Natural killer cell (primary cell): Measurements from ENCODE around the gene PDE4D. TPM values are rescaled to one million over a fixed set of nuclear protein-coding genes. Genes with fewer than 3 reads are reported as not detected.

Source experiments
- ATAC-seq, 3 donors: fragments of 150-1000 bp in 2 of 3; fragments of 200-7000 bp in 1 of 3; cut with Tn5 transposase; 1 replicate in 1 of 3; 2 replicates in 2 of 3; pipeline ENCODE4 v1.10.0; 2021; ENCODE audit warnings: mild to moderate bottlenecking in 2 of 3, moderate library complexity in 2 of 3
- DNase-seq, 2 donors: peaks; one replicate each; pipeline versions ENCODE4 v3.0.0 to v3.0.0-alpha.2; 2013 to 2021; ENCODE audit warnings: mixed read lengths in 1 of 2
- H3K27ac ChIP-seq: one replicate; pipeline ENCODE4 v1.5.1; 2013; ENCODE audit warnings: mild to moderate bottlenecking, low read length
- H3K27me3 ChIP-seq: one replicate; pipeline ENCODE4 v1.6.1; 2013; ENCODE audit warnings: low read length; ENCODE audit not compliant: control insufficient read depth, insufficient read depth
- H3K36me3 ChIP-seq: one replicate; pipeline ENCODE4 v1.6.1; 2013; ENCODE audit warnings: low read length; ENCODE audit not compliant: control insufficient read depth, insufficient read depth
- H3K4me1 ChIP-seq: one replicate; pipeline ENCODE4 v1.6.1; 2013; ENCODE audit warnings: low read length; ENCODE audit not compliant: control insufficient read depth, insufficient read depth
- H3K4me3 ChIP-seq: one replicate; pipeline ENCODE4 v1.5.1; 2013; ENCODE audit warnings: low read length
- H3K9me3 ChIP-seq: one replicate; pipeline ENCODE4 v1.6.1; 2013; ENCODE audit warnings: low read length; ENCODE audit not compliant: control insufficient read depth, insufficient read depth
- H3K27ac Mint-ChIP-seq, 2 donors: one replicate each; pipeline ENCODE4 v1.8.0; 2022; ENCODE audit warnings: mild to moderate bottlenecking in 2 of 2, mixed read lengths in 2 of 2, moderate library complexity in 1 of 2
- H3K27me3 Mint-ChIP-seq, 2 donors: one replicate each; pipeline ENCODE4 v1.8.0; 2022; ENCODE audit warnings: low read depth in 2 of 2, mixed read lengths in 2 of 2
- H3K36me3 Mint-ChIP-seq: one replicate; pipeline ENCODE4 v1.8.0; 2022; ENCODE audit warnings: mixed read lengths
- H3K4me1 Mint-ChIP-seq, 2 donors: one replicate each; pipeline ENCODE4 v1.8.0; 2022; ENCODE audit warnings: mixed read lengths in 2 of 2
- H3K4me3 Mint-ChIP-seq: one replicate; pipeline ENCODE4 v1.8.0; 2022; ENCODE audit warnings: mild to moderate bottlenecking, moderate library complexity, mixed read lengths
- H3K9me3 Mint-ChIP-seq, 2 donors: one replicate each; pipeline ENCODE4 v1.8.0; 2022; ENCODE audit warnings: mixed read lengths in 2 of 2
- WGBS: methylation state at CpG from one replicate; pipeline ENCODE4 v1.1.7; 2013; ENCODE audit warnings: missing lambda C conversion rate; ENCODE audit not compliant: insufficient coverage; 5-methylcytosine and 5-hydroxymethylcytosine counted together
- intact Hi-C: fragments of 100-400 bp; cut with micrococcal nuclease; formaldehyde crosslinking; loops from one replicate; pipeline ENCODE4 v1.14.2; 2022
- total RNA-seq, 4 donors: library from RNA; stranded (reverse); fragments of 120-200 nt in 1 of 4; gene quantifications; one replicate each; pipeline versions ENCODE4 v1.2.3 to v1.2.4, GENCODE V29; 2013 to 2022
- TF ChIP-seq, protein P1 (sequence below): fragments of 200-600 bp; IDR thresholded peaks from one replicate; pipeline ENCODE4 v1.8.0; 2022; ENCODE audit warnings: antibody characterized with exemption

Gene PDE4D
- total RNA-seq, 3 donors from 2014 or later (not counting 1 experiment from before 2014, with no cell fraction given) = 109 to 170 (median 116) TPM

DNA sequence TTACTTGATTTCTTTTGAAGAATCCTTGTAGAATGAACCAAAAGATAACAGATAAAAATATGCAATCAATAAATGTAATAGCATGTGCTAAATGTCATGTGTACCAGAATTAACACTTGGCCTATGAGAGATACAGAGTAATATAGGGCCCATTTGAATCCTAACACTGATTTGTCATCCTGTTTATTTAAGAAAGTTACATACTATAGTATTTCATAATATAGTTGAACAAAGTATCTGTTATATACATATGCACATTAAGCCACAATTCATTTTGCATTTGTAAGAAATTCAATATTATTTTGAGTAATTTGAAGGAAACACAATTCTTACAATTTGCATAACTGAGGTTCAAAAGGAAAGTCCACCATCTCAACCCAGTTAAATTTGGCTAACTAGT is 389.5 kb downstream of the PDE4D start:
- no peak overlapping the region for H3K4me3 Mint-ChIP-seq
- TF ChIP-seq, protein P1, sequence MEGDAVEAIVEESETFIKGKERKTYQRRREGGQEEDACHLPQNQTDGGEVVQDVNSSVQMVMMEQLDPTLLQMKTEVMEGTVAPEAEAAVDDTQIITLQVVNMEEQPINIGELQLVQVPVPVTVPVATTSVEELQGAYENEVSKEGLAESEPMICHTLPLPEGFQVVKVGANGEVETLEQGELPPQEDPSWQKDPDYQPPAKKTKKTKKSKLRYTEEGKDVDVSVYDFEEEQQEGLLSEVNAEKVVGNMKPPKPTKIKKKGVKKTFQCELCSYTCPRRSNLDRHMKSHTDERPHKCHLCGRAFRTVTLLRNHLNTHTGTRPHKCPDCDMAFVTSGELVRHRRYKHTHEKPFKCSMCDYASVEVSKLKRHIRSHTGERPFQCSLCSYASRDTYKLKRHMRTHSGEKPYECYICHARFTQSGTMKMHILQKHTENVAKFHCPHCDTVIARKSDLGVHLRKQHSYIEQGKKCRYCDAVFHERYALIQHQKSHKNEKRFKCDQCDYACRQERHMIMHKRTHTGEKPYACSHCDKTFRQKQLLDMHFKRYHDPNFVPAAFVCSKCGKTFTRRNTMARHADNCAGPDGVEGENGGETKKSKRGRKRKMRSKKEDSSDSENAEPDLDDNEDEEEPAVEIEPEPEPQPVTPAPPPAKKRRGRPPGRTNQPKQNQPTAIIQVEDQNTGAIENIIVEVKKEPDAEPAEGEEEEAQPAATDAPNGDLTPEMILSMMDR = no peak
- peaks cover 6 to 18% of the 10 kb centered on the region in 2 donors for H3K27me3 Mint-ChIP-seq
- H3K9me3 Mint-ChIP-seq = no peaks in the 10 kb centered on the region
- no peaks in the 10 kb centered on the region for H3K27me3 ChIP-seq
- H3K27ac Mint-ChIP-seq = no peak overlapping the region
- H3K4me3 ChIP-seq = no peak overlapping the region
- intact Hi-C loops = no loop called here
- no peaks in the 10 kb centered on the region for H3K36me3 ChIP-seq
- H3K4me1 Mint-ChIP-seq = no peaks in the 10 kb centered on the region
- DNase-seq (no peak), ATAC-seq (no peak)
- H3K9me3 ChIP-seq = no peaks in the 10 kb centered on the region
- no peaks in the 10 kb centered on the region for H3K4me1 ChIP-seq
- no peak overlapping the region for H3K27ac ChIP-seq
- H3K36me3 Mint-ChIP-seq = no peaks in the 10 kb centered on the region

DNA sequence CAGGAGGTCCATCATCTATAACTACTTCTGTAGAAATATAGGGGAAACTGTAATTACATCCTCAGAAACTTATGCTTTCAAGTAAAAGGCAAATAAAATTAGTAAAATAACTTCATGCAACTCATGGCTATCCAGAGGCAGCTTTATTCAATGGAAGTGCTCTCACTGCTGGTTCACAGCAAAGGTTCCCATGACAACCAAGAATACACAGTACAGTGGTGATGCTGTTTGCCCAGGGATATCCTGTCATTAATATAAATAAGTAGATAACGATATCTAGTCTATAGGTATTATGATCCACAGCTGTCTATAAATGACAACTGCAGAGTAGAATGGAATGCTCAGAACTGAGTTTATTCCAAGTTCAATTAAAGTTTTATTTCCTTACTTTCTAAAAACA is 390.3 kb downstream of the PDE4D start:
- no peak overlapping the region for H3K4me3 Mint-ChIP-seq
- intact Hi-C loops = no loop called here

DNA sequence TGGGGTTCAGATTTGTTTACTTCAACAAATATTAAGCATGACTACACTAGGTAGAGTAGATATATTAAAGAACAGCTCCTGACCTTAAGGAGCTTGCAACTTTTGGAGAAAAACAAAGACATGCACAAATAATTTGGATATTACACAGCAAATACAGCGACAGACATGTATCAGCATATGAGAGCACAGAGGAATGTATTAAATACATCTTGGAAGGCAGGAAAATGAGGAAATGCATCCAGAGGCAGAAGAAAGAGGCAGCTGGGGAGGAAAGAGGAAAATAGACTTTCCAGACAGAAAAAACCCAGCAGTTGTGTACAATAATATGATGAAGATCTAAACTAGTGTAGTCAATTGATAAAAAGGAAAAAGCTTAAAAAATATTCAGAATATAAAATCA is 392.2 kb downstream of the PDE4D start:
- Mint-ChIP-seq H3K27me3 (peaks cover 14 to 21% of the 10 kb centered on the region in 2 donors), H3K4me3 (no peak overlapping the region), H3K36me3 (no peaks in the 10 kb centered on the region), H3K27ac (no peak overlapping the region), H3K9me3 (no peaks in the 10 kb centered on the region), H3K4me1 (no peaks in the 10 kb centered on the region)
- TF ChIP-seq, protein P1 = no peak
- Histone ChIP-seq H3K27me3 (no peaks in the 10 kb centered on the region), H3K4me1 (no peaks in the 10 kb centered on the region), H3K9me3 (no peaks in the 10 kb centered on the region), H3K4me3 (no peak overlapping the region), H3K27ac (no peak overlapping the region), H3K36me3 (no peaks in the 10 kb centered on the region)
- DNase-seq (no peak), ATAC-seq (no peak)
- 100% methylated on average over 1 of the region's 1 CpG for WGBS
- intact Hi-C loops = no loop called here

More for the DNA sequence above, 390.3 kb downstream of the PDE4D start:
- Histone ChIP-seq H3K27ac (no peak overlapping the region), H3K4me3 (no peak overlapping the region), H3K36me3 (no peaks in the 10 kb centered on the region), H3K4me1 (no peaks in the 10 kb centered on the region), H3K9me3 (no peaks in the 10 kb centered on the region), H3K27me3 (no peaks in the 10 kb centered on the region)
- Mint-ChIP-seq H3K36me3 (no peaks in the 10 kb centered on the region), H3K27ac (no peak overlapping the region), H3K4me1 (no peaks in the 10 kb centered on the region), H3K9me3 (no peaks in the 10 kb centered on the region), H3K27me3 (peaks cover 8 to 21% of the 10 kb centered on the region in 2 donors)
- ATAC-seq = no peak
- DNase-seq = no peak
- WGBS = 100% methylated on average over 1 of the region's 1 CpG
- TF ChIP-seq, protein P1 = no peak

- TF ChIP-seq, protein P1 = no peak
- Histone ChIP-seq H3K36me3 (no peaks in the 10 kb centered on the region), H3K9me3 (no peaks in the 10 kb centered on the region), H3K27me3 (no peaks in the 10 kb centered on the region), H3K4me3 (no peak overlapping the region), H3K4me1 (no peaks in the 10 kb centered on the region), H3K27ac (no peak overlapping the region)
- Mint-ChIP-seq H3K9me3 (no peaks in the 10 kb centered on the region), H3K4me1 (no peaks in the 10 kb centered on the region), H3K27me3 (peaks cover 18 to 21% of the 10 kb centered on the region in 2 donors), H3K4me3 (no peak overlapping the region), H3K36me3 (no peaks in the 10 kb centered on the region), H3K27ac (no peak overlapping the region)
- no CpG with 5 or more reads among the region's 1 CpG for WGBS
- no peak for ATAC-seq
- intact Hi-C loops = no loop called here
- no peak for DNase-seq
These were observed 393.5 kb downstream of the PDE4D start for GRCh38 chr5:59500014-59500413.
